ENCODE data around the gene UGT1A3.

GRCh38 chr2:233761040-233761769 lies 32.4 kb downstream of the UGT1A3 start:
- TF ChIP-seq ELF4 (IDR thresholded peaks at IDR 0.05) (no peak), L3MBTL2 (conservative IDR thresholded peaks at IDR 0.05) (no peak), SP1 (IDR thresholded peaks at IDR 0.05) (no peak), HDGF (IDR thresholded peaks at IDR 0.05; ENCODE audit: borderline replicate concordance) (no peak), ZNF384 (IDR thresholded peaks at IDR 0.05) (no peak), SUZ12 (IDR thresholded peaks at IDR 0.05) (no peak), FOXA1 (IDR thresholded peaks at IDR 0.05) (no peak), TARDBP (IDR thresholded peaks at IDR 0.05) (no peak), BHLHE40 (IDR thresholded peaks at IDR 0.05; ENCODE audit: borderline replicate concordance) (no peak), LEF1 (IDR thresholded peaks at IDR 0.05; ENCODE audit: borderline replicate concordance) (no peak), PKNOX1 (IDR thresholded peaks at IDR 0.05) (no peak), FOXM1 (IDR thresholded peaks at IDR 0.05; ENCODE audit: borderline replicate concordance) (no peak), FOXK2 (IDR thresholded peaks at IDR 0.05) (no peak), NFRKB (IDR thresholded peaks at IDR 0.05) (no peak)

All from HEK293T (cell line).